Neural progenitor cell (in vitro differentiated cells): ENCODE results near the gene JADE2.
"Not testable (repeated sequence)": the region's sequence is repeated elsewhere in the genome, so short reads cannot be mapped to it uniquely, and the experiment has no call there.

Source experiments
- CTCF ChIP-seq: fragments of 200-600 bp; sonication (generic); IDR thresholded peaks from 2 replicates; pipeline ENCODE4 v1.5.1; 2017; ENCODE audit warnings: antibody characterized with exemption, mild to moderate bottlenecking
- EZH2phosphoT487 ChIP-seq: fragments of 200-600 bp; sonication (generic); IDR thresholded peaks from 2 replicates; pipeline ENCODE4 v1.6.1; 2017; ENCODE audit warnings: antibody characterized with exemption

DNA sequence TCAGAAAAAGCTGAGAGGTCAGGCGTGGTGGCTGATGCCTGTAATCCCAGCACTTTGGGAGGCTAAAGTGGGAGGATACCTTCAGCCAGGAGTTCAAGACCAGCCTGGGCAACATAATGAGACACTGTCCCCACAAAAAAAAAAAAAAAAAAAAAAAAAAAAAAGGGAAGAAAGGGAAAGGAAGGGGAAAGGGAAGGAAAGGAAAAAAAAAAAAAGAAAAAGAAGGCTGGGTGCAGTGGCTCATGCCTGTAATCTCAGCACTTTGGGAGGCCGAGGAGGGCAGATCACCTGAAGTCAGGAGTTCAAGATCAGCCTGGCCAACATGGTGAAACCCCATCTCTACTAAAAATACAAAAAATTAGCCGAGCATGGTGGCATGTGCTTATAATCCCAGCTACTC, 74.3 kb downstream of the JADE2 start:
- not testable (repeated sequence) for TF ChIP-seq CTCF, EZH2phosphoT487
